ENCODE measurements around the gene TSEN34.
"Not testable (repeated sequence)": the region's sequence is repeated elsewhere in the genome, so short reads cannot be mapped to it uniquely, and the experiment has no call there.

The TSEN34 gene

GRCh38 chr19:54239491-54240371 is 48.6 kb downstream of the TSEN34 start:
- not testable (repeated sequence) for DNase-seq (ENCODE audit: low read depth)

- not testable (repeated sequence) for DNase-seq (ENCODE audit: low read depth)
These were observed 49.5 kb downstream of the TSEN34 start for GRCh38 chr19:54240372-54241336.

- DNase-seq (ENCODE audit: low read depth) = not testable (repeated sequence)
These were observed 51.1 kb downstream of the TSEN34 start for GRCh38 chr19:54242234-54242633.

DNA sequence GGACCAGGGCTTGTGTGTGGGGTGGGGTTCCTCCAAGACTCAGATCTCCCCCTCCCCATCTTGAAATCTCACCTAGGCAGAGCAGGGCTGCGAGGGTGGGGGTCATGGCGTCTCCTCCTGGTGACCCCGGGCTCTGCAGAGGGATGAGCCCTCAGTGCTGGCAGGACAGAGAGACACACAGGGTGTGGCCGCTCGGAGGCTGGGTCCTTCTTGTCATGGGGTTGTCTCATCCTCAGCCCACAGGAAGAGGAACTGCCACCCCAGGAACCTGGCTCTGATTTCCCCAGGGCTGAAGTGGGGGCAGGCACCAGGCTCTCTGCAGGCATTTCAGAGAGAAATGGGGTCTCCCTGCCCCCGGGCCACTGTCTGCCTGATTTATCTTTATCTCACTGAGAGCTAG is 51.5 kb downstream of the TSEN34 start, which contains the start of gene LILRA6:
Gene LILRA6, minus strand, starts transcription at position 145 of the 400 bp plus-strand sequence.
- not testable (repeated sequence) for DNase-seq (ENCODE audit: low read depth)

DNA sequence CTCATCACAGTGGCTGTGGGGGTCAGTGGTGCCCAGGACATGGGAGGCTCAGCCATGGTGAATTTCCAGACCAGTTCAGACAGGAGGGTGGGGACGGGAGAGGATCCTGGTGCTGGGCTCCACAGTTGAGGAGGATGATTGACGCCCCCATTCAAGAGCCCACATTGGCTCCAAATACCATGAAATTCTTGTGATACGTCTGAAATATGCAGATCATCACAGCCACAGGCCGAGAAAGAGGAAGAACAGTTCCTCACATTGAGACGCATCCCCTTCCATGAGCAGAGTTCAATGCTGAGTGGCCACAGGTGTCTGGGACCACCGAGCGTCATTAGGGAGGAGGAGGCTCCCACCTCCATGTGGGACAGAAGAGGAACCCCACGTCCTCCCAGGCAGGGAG is 52.7 kb downstream of the TSEN34 start:
- DNase-seq (ENCODE audit: low read depth) = not testable (repeated sequence)

Measured in fibroblast of the conjunctiva (primary cell).